Gastrocnemius medialis (tissue), 4 donors: Measurements from ENCODE around the gene DOCK3.

Experiments
- CTCF ChIP-seq, 5 experiments: fragments of 450-650 bp in 3 of 5; fragments of 200-600 bp in 2 of 5; sonication (generic) in 2 of 5; IDR thresholded peaks in 4 of 5; conservative IDR thresholded peaks in 1 of 5; 1 replicate in 4 of 5; 2 replicates in 1 of 5; pipeline ENCODE4 v1.5.1; 2016 to 2019; ENCODE audit warnings: antibody characterized with exemption in 5 of 5, mild to moderate bottlenecking in 3 of 5, moderate library complexity in 3 of 5
- POLR2A ChIP-seq, 2 donors: fragments of 450-650 bp; IDR thresholded peaks; one replicate each; pipeline ENCODE4 v1.6.1; 2017; ENCODE audit warnings: antibody characterized with exemption in 2 of 2, mild to moderate bottlenecking in 2 of 2, moderate library complexity in 2 of 2

DNA sequence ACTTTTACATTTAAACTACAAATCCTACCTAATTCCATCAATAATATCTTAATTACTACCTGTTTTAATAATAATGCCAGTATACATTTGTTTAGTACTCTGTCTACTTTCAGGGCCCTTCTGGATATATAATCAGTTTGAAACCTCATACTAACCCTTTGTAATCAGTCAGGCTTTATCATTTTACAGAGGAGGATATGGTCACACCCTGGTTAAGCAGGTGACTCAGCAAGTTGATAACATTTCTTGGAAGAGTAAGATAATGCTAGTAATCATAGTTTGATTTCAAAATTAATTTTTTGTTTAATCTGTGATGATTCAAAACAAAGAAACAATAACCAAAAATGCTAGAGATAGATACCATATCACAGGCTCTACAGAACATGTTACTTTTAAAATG, 502.2 kb downstream of the DOCK3 start:
- TF ChIP-seq CTCF (IDR thresholded peaks at IDR 0.05 in 4 of 5, conservative IDR thresholded peaks at IDR 0.05 in 1 of 5) (no peak), POLR2A (IDR thresholded peaks at IDR 0.05) (no peak)
